ENCODE data around the gene GAD1. TPM values are rescaled to one million over a fixed set of nuclear protein-coding genes. Genes with fewer than 3 reads are reported as not detected.

The GAD1 gene
- total and polyA plus RNA-seq, 11 donors, result 0.04 to 0.51 (median 0.35) TPM; not detected in 7

DNA sequence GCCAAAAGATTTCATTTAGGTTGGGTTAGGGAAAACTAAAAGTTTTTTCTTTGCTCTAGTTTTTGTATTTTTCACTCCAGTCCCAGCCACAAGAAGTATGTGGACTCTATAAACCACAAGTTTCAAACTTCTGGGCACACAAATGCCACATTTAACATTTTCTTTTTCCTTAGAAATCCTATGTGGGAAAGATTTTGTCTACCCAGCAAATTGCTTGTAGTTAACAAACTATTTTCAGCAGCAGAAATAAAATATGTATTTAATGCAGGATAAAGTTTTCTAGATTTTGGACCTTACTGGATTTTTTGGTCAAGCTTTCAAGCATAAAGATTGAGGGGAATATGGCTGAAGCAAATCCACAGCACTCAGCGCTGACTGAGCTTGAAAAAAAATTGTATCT is 37.4 kb upstream of the GAD1 start:
- intact Hi-C loops (cut with DNase I), result no loop called here
- ATAC-seq, result no peak
- TF ChIP-seq POLR2A (IDR thresholded peaks at IDR 0.05) (no peak), CTCF (IDR thresholded peaks at IDR 0.05) (no peak)
- DNase-seq, result no peak
- WGBS, 4 donors, result 97 to 98% (median 98%) methylated on average over 1 of the region's 1 CpG
- H3K9me3 ChIP-seq, result no peaks in the 10 kb centered on the region
- peaks cover 0 to 20% (median 0%) of the 10 kb centered on the region in 9 donors for H3K27me3 ChIP-seq
- no peak overlapping the region for H3K27ac ChIP-seq
- H3K4me1 ChIP-seq, result no peaks in the 10 kb centered on the region
- H3K4me3 ChIP-seq, result no peak overlapping the region
- H3K36me3 ChIP-seq, result no peaks in the 10 kb centered on the region

DNA sequence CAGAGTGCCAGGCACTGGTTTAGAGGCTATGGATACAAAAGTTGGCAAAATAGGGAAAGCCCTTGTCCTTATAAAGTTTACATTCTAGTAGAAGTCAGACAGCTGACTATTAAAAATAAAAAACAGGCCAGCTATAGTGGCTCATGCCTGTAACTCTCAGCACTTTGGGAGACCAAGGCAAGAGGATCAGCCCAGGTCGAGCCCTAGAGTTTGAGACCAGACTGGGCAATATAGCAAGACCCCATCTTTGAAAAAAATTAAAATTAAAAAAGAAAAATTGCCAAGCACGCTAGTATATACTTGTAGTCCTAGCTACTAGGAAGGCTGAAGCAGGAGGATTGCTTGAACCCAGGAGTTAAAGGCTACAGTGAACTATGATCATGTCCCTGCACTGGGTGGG is 34.0 kb upstream of the GAD1 start:
- DNase-seq (no peak), ATAC-seq (no peak)
- Histone ChIP-seq H3K4me1 (no peaks in the 10 kb centered on the region), H3K27me3 (peaks cover 0 to 28% (median 0%) of the 10 kb centered on the region in 9 donors), H3K9me3 (no peaks in the 10 kb centered on the region), H3K36me3 (no peaks in the 10 kb centered on the region), H3K4me3 (no peak overlapping the region), H3K27ac (no peak overlapping the region)
- intact Hi-C loops (cut with DNase I), result no loop called here
- TF ChIP-seq CTCF (IDR thresholded peaks at IDR 0.05), result no peak
- no peak for TF ChIP-seq POLR2A (IDR thresholded peaks at IDR 0.05)
- WGBS, 4 donors, result 66 to 83% (median 82%) methylated on average over 2 of the region's 2 CpGs

GRCh38 chr2:170783549-170783948 is 33.1 kb upstream of the GAD1 start:
- Histone ChIP-seq H3K27ac (no peak overlapping the region), H3K36me3 (no peaks in the 10 kb centered on the region), H3K4me3 (no peak overlapping the region), H3K27me3 (peaks cover 0 to 28% (median 0%) of the 10 kb centered on the region in 9 donors), H3K4me1 (no peaks in the 10 kb centered on the region), H3K9me3 (no peaks in the 10 kb centered on the region)
- 93 to 100% (median 96%) methylated on average over 1 of the region's 1 CpG for WGBS, 4 donors
- ATAC-seq (no peak), DNase-seq (no peak)
- no peak for TF ChIP-seq POLR2A (IDR thresholded peaks at IDR 0.05)
- no peak for TF ChIP-seq CTCF (IDR thresholded peaks at IDR 0.05)
- intact Hi-C loops (cut with DNase I), result no loop called here

DNA sequence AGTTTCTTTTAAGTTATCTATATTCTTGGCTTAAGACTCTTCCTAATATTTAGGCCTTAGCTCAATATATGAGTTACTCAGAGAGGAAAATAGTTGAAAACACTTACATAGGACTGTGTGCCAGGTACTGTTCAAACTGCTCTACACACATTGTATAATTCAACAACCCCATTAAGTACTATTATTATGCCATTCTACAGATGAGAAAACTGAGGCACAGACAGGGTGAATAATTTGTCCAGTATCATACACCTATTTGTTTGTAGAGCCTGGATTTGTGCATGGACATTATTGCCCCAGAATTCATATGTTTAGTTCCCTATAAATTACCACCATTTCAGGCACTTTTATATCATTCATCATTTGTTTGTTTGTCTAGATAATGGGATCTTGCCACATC is 17.7 kb upstream of the GAD1 start:
- ATAC-seq (no peak), DNase-seq (no peak)
- Histone ChIP-seq H3K36me3 (no peaks in the 10 kb centered on the region), H3K27me3 (peaks cover 0 to 36% (median 0%) of the 10 kb centered on the region in 9 donors), H3K4me3 (no peak overlapping the region), H3K9me3 (no peaks in the 10 kb centered on the region), H3K4me1 (no peaks in the 10 kb centered on the region), H3K27ac (no peak overlapping the region)
- intact Hi-C loops (cut with DNase I), result no loop called here
- TF ChIP-seq CTCF (IDR thresholded peaks at IDR 0.05), result no peak
- TF ChIP-seq POLR2A (IDR thresholded peaks at IDR 0.05), result no peak
